GM18505 (cell line): ENCODE measurements around the gene MOCOS.
"Not testable (repeated sequence)": the region's sequence is repeated elsewhere in the genome, so short reads cannot be mapped to it uniquely, and the experiment has no call there.

Source experiments
- ATAC-seq: cut with Tn5 transposase; IDR thresholded peaks from one replicate; pipeline ENCODE4 v1.9.1; 2021; ENCODE audit not compliant: unreplicated experiment
- POLR2A ChIP-seq: IDR thresholded peaks from 4 replicates; pipeline ENCODE4 v1.6.1; 2011; ENCODE audit warnings: borderline replicate concordance; ENCODE audit not compliant: insufficient read depth, insufficient read length; ENCODE audit errors: extremely low read depth

Gene MOCOS

DNA sequence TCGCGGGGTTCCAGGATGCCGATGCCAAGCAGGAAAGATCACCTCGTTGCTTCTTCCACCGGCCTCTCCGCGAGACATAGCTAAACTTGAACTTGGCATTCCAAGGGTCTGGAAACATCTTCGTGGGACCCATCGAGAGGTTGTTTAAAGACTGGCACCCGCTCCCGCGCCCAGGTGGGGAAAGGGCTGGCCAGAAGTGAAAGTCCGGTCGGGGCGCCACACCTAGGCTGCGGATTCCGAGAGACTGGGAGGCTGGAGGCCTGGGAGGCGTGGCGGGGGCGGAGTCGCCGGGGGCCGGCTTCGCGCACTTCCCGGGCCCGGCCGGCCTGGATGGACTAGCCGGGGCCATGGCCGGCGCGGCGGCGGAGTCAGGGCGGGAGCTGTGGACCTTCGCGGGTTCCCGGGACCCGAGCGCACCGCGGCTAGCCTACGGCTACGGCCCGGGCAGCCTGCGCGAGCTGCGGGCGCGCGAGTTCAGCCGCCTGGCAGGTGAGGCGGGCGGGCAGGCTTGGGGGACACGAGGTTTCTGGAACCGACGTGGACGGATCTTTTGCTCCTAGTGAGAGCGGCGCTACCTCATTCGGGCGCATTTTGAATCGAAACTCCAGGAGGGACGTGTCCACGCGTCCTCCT lies at the start of gene MOCOS:
Gene MOCOS, plus strand, starts transcription at position 305 of the 633 bp plus-strand sequence. Its CDS starts 43 bp downstream, at position 348.
- no peak for TF ChIP-seq POLR2A

DNA sequence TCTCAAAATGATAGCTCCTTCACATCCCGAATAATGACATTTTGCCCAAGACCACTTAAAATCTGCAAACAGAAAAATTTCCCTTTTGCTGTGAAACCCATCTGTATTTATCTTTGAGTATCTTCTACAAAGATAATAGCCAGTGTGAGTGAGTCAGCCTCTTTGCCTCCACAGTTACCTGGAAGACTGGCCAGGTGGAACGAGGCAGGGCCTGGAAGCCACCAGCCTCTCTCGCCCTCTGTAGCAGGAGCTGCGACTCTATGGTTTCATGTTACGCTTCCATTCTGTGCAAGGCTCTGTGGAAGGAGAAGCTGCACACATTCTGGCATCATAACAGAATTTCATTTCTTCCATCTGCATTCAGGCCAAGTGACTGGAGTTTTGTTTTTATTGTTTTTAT lies 48.1 kb upstream of the MOCOS start:
- no peak for ATAC-seq
- TF ChIP-seq POLR2A: no peak

More for the DNA sequence above, at the start of gene MOCOS:
- ATAC-seq: no peak

DNA sequence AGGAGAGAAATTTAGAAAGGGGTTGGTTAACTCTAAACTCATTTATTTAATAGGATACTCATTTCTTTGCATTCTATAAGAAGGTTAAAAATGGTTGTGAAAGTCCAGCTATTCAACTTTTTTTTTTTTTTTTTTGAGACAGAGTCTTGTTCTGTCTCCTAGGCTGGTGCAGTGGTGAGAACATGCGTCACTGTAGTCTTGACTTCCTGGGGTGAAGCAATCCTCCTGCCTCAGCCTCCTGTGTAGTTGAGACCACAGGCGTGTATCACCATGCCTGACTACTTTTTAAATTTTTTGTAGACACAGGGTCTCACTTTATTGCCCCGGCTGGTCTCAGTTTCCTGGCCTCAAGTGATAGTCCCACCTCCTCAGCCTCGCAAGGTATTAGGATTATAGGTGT lies 45.7 kb upstream of the MOCOS start:
- no peak for TF ChIP-seq POLR2A
- no peak for ATAC-seq

- no peak for ATAC-seq
- no peak for TF ChIP-seq POLR2A
These were observed 44.5 kb upstream of the MOCOS start for GRCh38 chr18:36142751-36143150.

DNA sequence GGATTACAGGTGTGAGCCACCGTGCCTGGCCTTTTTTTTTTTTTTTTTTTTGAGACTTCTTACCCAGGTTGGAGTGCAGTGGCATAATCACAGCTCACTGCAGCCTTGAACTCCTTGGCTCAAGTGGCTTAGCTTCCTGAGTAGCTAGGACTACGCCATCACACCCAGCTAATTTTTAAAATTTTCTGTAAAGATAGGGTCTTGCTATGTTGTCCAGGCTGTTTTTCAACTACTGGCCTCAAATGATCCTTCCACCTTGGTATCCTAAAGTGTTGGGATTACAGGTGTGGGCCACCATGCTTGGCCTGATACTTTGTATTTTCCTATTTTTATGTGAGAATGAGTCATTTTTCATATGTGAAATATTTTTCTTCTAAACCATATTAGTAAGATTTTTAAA lies 43.9 kb upstream of the MOCOS start:
- ATAC-seq: no peak
- no peak for TF ChIP-seq POLR2A

GRCh38 chr18:36149514-36150289 lies 37.6 kb upstream of the MOCOS start:
- ATAC-seq: peak; percentile 95

DNA sequence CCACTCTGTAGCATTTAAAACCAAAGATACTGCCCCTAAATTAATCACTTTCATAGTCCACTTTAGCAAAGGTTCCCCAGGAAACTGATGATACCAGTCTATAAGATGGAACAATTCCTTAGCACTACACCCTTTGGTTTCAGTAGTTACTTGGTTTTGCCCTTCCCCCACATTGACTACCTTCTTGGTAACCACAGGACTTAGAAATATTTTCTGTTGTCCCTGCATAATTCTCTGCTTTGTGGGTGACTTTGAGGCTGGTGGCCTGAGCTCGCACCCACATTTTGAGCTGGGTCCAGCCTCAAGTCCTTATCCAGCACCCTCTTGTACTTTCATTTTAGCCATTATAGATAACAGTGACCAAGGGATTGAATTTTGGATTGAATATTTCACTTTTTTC lies 34.5 kb upstream of the MOCOS start:
- ATAC-seq: no peak
- TF ChIP-seq POLR2A: no peak

More at GRCh38 chr18:36149514-36150289, 37.6 kb upstream of the MOCOS start:
- TF ChIP-seq POLR2A: peak; percentile 43

GRCh38 chr18:36153203-36153602 lies 34.1 kb upstream of the MOCOS start:
- no peak for ATAC-seq

GRCh38 chr18:36153771-36154170 lies 33.5 kb upstream of the MOCOS start:
- ATAC-seq: no peak
- TF ChIP-seq POLR2A: no peak

More at GRCh38 chr18:36153203-36153602, 34.1 kb upstream of the MOCOS start:
- no peak for TF ChIP-seq POLR2A

- TF ChIP-seq POLR2A: no peak
- no peak for ATAC-seq
These were observed 31.2 kb upstream of the MOCOS start for GRCh38 chr18:36155851-36156757.

DNA sequence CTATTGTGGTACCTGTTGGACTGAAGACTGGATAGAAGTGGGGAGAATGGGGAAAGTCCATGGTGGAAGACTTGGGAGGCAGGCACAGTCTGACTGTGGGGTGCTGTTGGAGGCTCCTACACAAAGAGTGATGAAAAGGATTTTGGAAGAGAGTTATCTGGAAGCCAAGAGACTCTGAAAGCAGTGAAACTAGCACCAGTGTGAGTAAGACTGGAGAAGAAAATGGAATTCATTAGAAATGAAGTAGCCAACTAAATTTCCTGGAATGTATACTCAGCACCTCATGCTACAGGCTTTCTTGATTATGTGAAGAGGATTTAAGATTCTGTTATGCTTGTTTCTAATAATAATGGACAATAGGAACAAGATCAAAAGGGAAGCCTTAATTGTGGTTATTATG lies 29.9 kb upstream of the MOCOS start:
- ATAC-seq: no peak
- no peak for TF ChIP-seq POLR2A

DNA sequence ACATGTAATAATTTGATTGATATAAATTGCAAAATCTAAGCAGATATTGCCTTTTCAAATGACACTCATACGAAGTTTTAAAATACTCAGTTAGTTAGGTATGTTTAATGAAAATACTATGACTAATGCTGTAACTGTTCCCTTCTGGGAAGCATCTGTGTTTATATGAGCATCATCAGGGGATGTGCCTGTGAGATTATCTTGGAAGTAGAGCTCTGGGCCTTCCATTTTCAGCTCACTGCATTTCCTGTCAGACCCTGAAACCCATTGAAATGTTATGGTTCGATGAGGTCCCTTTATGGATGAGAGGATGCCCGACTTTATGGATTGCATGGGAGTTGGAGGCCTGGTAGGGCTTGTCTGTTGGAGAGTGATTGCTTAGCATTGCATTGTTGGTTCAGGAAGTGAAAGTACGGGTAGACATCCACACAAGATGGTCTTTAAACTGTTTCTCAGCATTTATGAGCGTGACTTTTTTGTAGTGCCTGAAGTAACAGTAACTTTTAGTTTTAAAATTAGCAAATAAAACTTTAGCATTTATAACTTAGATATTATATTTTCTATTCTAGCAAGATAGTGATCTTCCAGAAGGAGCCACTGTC lies 28.9 kb upstream of the MOCOS start:
- ATAC-seq: no peak
- TF ChIP-seq POLR2A: no peak

DNA sequence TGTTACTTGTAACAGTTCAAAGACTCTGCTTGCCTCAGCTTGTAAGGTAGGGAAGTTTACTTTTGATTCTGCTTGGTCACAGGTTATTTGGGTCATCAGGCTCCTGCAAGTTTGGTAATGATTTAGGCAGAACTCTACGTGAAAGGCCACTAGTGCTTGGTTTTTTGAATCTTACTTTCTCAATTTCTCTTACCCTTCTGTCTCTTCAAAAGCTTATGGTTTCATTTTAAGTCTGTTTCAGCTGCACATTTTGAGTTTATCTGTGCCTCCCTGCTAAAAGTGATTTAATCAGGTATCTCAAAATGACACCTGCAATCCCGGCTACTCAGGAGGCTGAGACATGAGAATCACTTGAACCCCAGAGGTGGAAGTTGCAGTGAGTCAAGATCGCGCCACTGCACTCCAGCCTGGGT lies 26.3 kb upstream of the MOCOS start:
- TF ChIP-seq POLR2A: no peak
- ATAC-seq: no peak

DNA sequence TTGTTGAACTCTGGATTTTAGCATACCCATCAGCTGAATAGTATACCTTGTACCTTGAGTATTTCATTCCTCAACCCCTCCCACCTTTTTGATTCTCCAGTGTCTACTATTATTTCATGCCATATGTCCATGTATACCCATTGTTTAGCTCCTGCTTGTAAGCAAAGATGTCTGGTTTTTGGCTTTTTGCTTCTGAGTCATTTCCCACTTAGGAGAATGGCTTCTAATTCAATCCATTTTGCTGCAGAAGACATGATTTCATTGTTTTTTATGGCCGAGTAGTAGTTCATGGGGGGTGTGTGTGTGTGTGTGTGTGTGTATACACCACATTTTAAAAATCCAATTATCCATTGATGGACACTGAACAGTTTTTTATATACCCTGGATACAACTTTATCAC lies 24.3 kb upstream of the MOCOS start:
- ATAC-seq: no peak
- TF ChIP-seq POLR2A: no peak

DNA sequence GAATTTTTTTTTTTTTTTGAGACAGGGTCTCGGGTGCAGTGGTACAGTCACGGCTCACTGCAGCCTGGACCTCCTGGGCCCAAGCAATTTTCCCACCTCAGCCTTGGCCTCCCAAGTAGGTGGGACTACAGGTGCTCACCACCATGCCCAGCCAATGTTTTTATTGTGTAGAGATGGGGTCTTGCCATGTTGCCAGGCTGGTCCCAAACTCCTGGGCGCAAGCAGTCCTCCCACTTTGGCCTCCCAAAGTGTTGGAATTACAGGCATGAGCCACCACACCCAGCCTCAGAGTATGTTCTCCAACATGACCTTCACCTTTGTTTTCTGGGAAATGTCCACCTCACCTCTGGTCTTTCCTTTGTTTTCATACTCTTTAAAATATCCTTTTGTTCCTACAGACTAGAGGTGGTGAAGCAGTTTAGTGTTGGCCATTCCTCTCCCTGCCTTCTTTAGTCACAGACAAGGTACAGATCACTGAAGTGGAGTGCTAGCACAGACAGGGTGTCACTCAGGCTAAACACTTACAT lies 19.5 kb upstream of the MOCOS start:
- no peak for ATAC-seq
- TF ChIP-seq POLR2A: no peak

DNA sequence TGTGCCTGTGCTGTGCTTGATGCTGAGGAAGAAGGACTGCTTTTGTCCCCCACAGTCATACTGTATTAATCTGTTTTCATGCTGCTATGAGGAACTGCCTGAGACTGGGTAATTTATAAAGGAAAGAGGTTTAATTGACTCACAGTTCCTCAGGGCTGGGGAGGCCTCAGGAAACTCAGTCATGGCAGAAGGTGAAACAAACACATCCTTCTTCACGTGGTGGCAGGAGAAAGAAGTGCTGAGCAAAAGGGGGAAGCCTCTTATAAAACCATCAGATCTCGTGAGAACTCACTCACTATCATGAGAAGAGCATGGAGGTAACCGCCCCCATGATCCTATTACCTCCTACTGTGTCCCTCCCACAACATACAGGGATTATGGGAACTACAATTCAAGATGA lies 19.0 kb upstream of the MOCOS start:
- ATAC-seq: not testable (repeated sequence)
